ENCODE results near the gene CLP1.
"Not testable (repeated sequence)": the region's sequence is repeated elsewhere in the genome, so short reads cannot be mapped to it uniquely, and the experiment has no call there.

CLP1 gene

DNA sequence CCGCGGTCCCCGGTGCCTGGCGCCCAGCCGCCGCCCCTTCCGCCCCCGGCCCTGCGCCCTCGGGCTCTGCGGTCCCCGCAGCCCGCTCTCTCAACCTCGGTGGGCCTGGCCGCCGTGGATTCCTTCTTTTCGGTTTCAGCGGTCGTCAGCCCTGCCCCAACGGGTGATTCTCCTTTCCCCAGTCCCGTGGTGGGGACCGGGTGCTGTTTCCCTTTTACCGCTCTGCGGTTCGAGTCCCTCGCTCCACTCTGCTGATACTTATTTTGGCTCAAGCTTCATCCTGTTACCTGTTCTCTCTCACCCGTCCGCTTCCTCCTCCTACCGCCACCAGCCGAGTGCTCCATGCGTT, 10.8 kb downstream of the CLP1 start:
- peak overlapping the region; percentile 93 for H3K4me3 ChIP-seq (ENCODE audit: low read depth, low read length)
- DNase-seq (ENCODE audit: low read depth), result no peak
- in situ Hi-C loops (cut with HindIII; ENCODE audit: low sequenced_read_pairs), result loop anchor here (5.0 kb wide), 1 partner anchor 34 kb away; no protein-coding TSS in a partner anchor
- TF ChIP-seq, protein P1, sequence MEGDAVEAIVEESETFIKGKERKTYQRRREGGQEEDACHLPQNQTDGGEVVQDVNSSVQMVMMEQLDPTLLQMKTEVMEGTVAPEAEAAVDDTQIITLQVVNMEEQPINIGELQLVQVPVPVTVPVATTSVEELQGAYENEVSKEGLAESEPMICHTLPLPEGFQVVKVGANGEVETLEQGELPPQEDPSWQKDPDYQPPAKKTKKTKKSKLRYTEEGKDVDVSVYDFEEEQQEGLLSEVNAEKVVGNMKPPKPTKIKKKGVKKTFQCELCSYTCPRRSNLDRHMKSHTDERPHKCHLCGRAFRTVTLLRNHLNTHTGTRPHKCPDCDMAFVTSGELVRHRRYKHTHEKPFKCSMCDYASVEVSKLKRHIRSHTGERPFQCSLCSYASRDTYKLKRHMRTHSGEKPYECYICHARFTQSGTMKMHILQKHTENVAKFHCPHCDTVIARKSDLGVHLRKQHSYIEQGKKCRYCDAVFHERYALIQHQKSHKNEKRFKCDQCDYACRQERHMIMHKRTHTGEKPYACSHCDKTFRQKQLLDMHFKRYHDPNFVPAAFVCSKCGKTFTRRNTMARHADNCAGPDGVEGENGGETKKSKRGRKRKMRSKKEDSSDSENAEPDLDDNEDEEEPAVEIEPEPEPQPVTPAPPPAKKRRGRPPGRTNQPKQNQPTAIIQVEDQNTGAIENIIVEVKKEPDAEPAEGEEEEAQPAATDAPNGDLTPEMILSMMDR (IDR thresholded peaks at IDR 0.05; ENCODE audit: low read depth, low read length, missing control alignments), result no peak

GRCh38 chr11:57674251-57674650, 16.7 kb downstream of the CLP1 start:
- DNase-seq (ENCODE audit: low read depth), result no peak
- in situ Hi-C loops (cut with HindIII; ENCODE audit: low sequenced_read_pairs), result no loop called here
- H3K4me3 ChIP-seq (ENCODE audit: low read depth, low read length), result no peak overlapping the region
- TF ChIP-seq, protein P1 (IDR thresholded peaks at IDR 0.05; ENCODE audit: low read depth, low read length, missing control alignments), result no peak

DNA sequence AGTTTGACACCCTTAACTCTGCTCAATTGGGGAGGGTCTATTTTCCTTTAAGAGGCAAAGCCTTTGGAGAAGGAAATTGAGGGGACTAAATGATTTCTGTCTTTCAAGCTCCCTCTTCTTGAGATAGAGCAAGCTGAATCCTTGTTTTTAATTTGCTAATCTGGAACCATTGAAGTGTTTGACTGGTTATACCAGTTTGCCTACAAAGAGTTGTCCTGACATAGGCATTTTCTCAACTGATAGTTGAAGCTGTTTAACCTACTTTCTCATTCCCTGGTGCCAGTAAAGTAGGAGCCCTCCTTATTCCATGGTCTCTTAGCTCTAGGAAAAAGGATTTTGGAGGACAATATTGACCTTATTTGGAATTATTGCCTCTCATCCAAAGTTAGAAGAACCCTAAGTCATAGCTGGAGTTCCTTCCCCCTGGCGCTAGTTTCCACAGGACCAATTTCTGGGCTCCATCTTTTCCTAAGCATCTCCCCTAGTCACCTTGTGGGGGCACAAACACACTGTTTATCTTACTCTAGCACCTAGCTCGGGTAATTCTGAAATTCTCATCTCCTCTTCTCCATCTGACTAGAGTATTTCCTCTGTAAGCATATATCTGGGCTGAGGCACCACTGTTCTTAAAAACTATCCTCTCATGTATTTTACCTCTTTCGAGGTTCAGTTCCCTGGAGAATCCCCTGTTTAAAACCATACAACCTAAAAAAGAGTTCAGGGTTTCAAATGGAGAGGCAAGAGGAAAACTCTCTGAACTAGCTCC, 17.8 kb downstream of the CLP1 start:
- no peak for DNase-seq (ENCODE audit: low read depth)
- in situ Hi-C loops (cut with HindIII; ENCODE audit: low sequenced_read_pairs), result no loop called here
- TF ChIP-seq, protein P1 (IDR thresholded peaks at IDR 0.05; ENCODE audit: low read depth, low read length, missing control alignments), result no peak
- H3K4me3 ChIP-seq (ENCODE audit: low read depth, low read length), result no peak overlapping the region

DNA sequence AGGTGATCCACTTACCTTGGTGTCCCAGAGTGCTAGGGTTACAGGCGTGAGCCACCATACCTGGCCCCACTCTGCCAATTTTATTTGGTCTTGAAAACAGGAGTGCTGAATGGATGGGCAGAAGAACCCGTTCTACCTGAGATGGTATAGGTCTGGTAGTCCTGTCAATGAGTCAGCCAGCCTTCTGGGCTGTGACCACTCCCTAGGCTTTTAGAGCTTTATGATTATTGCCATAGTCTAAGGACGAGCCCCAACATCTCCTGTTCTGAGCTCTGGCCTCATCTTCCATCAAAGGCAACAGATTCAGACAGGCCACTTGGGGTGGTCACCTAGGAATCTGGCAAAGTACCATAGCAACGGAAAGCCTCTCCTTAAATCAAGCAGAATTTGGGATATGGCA, 21.8 kb downstream of the CLP1 start:
- DNase-seq (ENCODE audit: low read depth), result no peak
- in situ Hi-C loops (cut with HindIII; ENCODE audit: low sequenced_read_pairs), result no loop called here
- no peak overlapping the region for H3K4me3 ChIP-seq (ENCODE audit: low read depth, low read length)
- TF ChIP-seq, protein P1 (IDR thresholded peaks at IDR 0.05; ENCODE audit: low read depth, low read length, missing control alignments), result no peak

- DNase-seq (ENCODE audit: low read depth), result no peak
- H3K4me3 ChIP-seq (ENCODE audit: low read depth, low read length), result no peak overlapping the region
- in situ Hi-C loops (cut with HindIII; ENCODE audit: low sequenced_read_pairs), result no loop called here
- TF ChIP-seq, protein P1 (IDR thresholded peaks at IDR 0.05; ENCODE audit: low read depth, low read length, missing control alignments), result no peak
Measured at GRCh38 chr11:57680552-57680874, 23.0 kb downstream of the CLP1 start.

DNA sequence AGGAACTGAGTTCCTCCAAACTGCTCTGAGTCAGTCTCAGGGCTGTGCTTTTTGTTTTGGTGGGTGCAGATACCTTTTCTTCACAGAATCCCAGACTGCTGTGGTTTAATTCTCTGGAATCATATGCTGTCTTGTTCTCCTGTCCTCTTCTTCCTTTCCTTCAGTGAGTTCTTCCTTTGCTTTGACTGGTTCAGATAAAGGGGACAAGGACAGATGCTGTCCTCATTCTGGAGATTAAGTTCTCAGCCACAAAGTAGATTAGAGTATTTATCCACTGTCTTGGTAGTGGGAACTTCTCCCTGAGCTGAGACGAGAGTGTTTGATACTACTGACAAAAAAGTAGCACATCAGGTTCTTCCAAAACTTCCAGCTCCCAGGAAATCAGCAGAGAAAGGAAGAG, 23.6 kb downstream of the CLP1 start:
- no peak overlapping the region for H3K4me3 ChIP-seq (ENCODE audit: low read depth, low read length)
- TF ChIP-seq, protein P1 (IDR thresholded peaks at IDR 0.05; ENCODE audit: low read depth, low read length, missing control alignments), result no peak
- in situ Hi-C loops (cut with HindIII; ENCODE audit: low sequenced_read_pairs), result no loop called here
- no peak for DNase-seq (ENCODE audit: low read depth)

- DNase-seq (ENCODE audit: low read depth); in situ Hi-C loops (cut with HindIII; ENCODE audit: low sequenced_read_pairs); H3K4me3 ChIP-seq (ENCODE audit: low read depth, low read length): not testable (repeated sequence)
Measured at GRCh38 chr11:57690474-57690873, 32.9 kb downstream of the CLP1 start.
